GM12878 (cell line): Measurements from ENCODE around the gene EEF1AKMT2.

Experiments used
- CHD2 ChIP-seq: IDR thresholded peaks from 2 replicates; pipeline ENCODE4 v1.6.1; 2011; ENCODE audit warnings: low read depth, low read length, improper control_type of control experiment, borderline replicate concordance
- CTCF ChIP-seq, 3 experiments: IDR thresholded peaks in 2 of 3; conservative IDR thresholded peaks in 1 of 3; 2 replicates each; pipeline ENCODE4 v1.5.1; 2011; ENCODE audit warnings: low read depth in 3 of 3, low read length in 3 of 3, mild to moderate bottlenecking in 3 of 3, control low read depth in 2 of 3, moderate library complexity in 2 of 3, inconsistent platforms in 1 of 3, mixed read lengths in 1 of 3; ENCODE audit not compliant: control insufficient read depth in 2 of 3, insufficient read depth in 1 of 3; ENCODE audit errors: extremely low read depth in 1 of 3
- HCFC1 ChIP-seq: fragments of 150-350 bp; IDR thresholded peaks from 2 replicates; pipeline ENCODE4 v1.6.1; 2014; ENCODE audit warnings: low read length
- NFXL1 ChIP-seq: fragments of 450-650 bp; IDR thresholded peaks from 2 replicates; pipeline ENCODE4 v1.6.1; 2017; ENCODE audit warnings: antibody characterized with exemption, mild to moderate bottlenecking, borderline replicate concordance
- RUNX3 ChIP-seq: IDR thresholded peaks from 2 replicates; pipeline ENCODE4 v1.6.1; 2012; ENCODE audit warnings: low read length, inconsistent platforms
- SRF ChIP-seq, 2 experiments: IDR thresholded peaks; 2 replicates each; pipeline ENCODE4 v1.6.1; 2011; ENCODE audit warnings: low read depth in 2 of 2, low read length in 2 of 2, mild to moderate bottlenecking in 1 of 2, moderate library complexity in 1 of 2
- TARDBP ChIP-seq: IDR thresholded peaks from 2 replicates; pipeline ENCODE4 v1.6.1; 2016; ENCODE audit warnings: borderline replicate concordance
- YY1 ChIP-seq: IDR thresholded peaks from 2 replicates; pipeline ENCODE4 v1.6.1; 2011; ENCODE audit warnings: low read depth, mild to moderate bottlenecking, low read length
- ZBTB11 ChIP-seq: fragments of 450-650 bp; formaldehyde crosslinking; IDR thresholded peaks from 2 replicates; pipeline ENCODE4 v1.5.0; 2022; ENCODE audit warnings: mild to moderate bottlenecking, missing genetic modification characterization
- ZNF274 ChIP-seq: IDR thresholded peaks from one replicate; pipeline ENCODE4 v1.8.0; 2011; ENCODE audit not compliant: insufficient read length, insufficient read depth
- TF ChIP-seq, protein P1 (sequence below): IDR thresholded peaks from 2 replicates; pipeline ENCODE4 v1.6.1; 2012; ENCODE audit warnings: mild to moderate bottlenecking, low read depth, low read length
- TF ChIP-seq, protein P2 (sequence below): fragments of 450-650 bp; IDR thresholded peaks from 2 replicates; pipeline ENCODE4 v1.6.1; 2018; ENCODE audit warnings: borderline replicate concordance, mild to moderate bottlenecking; ENCODE audit not compliant: partially characterized antibody

DNA sequence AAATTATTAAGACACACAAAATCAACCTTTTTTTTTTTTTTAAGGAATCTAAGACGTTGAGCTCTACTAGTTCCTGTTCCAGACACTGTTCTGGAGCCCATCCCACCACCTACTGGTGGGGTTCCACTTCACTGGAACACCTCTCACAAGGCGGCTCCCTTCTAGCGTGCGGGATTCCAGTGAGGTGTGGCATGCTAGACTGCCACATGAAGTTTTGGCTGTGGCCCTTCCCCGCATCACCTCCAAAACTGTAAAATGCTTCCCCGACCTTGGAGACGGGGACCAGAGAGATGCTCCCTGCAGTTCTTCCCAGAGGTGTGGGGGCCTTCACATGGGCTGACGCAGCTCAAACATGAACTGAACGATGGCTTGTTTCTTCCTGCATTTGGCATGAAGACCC lies 60.1 kb downstream of the EEF1AKMT2 start:
- no peak for TF ChIP-seq CTCF (IDR thresholded peaks at IDR 0.05 in 2 of 3, conservative IDR thresholded peaks at IDR 0.05 in 1 of 3; ENCODE audit: control insufficient read depth in 2 of 3, extremely low read depth in 1 of 3, insufficient read depth in 1 of 3, low read depth in 3 of 3, low read length in 3 of 3)
- TF ChIP-seq, protein P1, sequence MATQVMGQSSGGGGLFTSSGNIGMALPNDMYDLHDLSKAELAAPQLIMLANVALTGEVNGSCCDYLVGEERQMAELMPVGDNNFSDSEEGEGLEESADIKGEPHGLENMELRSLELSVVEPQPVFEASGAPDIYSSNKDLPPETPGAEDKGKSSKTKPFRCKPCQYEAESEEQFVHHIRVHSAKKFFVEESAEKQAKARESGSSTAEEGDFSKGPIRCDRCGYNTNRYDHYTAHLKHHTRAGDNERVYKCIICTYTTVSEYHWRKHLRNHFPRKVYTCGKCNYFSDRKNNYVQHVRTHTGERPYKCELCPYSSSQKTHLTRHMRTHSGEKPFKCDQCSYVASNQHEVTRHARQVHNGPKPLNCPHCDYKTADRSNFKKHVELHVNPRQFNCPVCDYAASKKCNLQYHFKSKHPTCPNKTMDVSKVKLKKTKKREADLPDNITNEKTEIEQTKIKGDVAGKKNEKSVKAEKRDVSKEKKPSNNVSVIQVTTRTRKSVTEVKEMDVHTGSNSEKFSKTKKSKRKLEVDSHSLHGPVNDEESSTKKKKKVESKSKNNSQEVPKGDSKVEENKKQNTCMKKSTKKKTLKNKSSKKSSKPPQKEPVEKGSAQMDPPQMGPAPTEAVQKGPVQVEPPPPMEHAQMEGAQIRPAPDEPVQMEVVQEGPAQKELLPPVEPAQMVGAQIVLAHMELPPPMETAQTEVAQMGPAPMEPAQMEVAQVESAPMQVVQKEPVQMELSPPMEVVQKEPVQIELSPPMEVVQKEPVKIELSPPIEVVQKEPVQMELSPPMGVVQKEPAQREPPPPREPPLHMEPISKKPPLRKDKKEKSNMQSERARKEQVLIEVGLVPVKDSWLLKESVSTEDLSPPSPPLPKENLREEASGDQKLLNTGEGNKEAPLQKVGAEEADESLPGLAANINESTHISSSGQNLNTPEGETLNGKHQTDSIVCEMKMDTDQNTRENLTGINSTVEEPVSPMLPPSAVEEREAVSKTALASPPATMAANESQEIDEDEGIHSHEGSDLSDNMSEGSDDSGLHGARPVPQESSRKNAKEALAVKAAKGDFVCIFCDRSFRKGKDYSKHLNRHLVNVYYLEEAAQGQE: no peak
- no peak for TF ChIP-seq TARDBP
- no peak for TF ChIP-seq HCFC1
- no peak for TF ChIP-seq YY1
- TF ChIP-seq SRF (IDR thresholded peaks at IDR 0.05; ENCODE audit: low read depth in 2 of 2, low read length in 2 of 2): no peak
- no peak for TF ChIP-seq RUNX3
- TF ChIP-seq, protein P2, sequence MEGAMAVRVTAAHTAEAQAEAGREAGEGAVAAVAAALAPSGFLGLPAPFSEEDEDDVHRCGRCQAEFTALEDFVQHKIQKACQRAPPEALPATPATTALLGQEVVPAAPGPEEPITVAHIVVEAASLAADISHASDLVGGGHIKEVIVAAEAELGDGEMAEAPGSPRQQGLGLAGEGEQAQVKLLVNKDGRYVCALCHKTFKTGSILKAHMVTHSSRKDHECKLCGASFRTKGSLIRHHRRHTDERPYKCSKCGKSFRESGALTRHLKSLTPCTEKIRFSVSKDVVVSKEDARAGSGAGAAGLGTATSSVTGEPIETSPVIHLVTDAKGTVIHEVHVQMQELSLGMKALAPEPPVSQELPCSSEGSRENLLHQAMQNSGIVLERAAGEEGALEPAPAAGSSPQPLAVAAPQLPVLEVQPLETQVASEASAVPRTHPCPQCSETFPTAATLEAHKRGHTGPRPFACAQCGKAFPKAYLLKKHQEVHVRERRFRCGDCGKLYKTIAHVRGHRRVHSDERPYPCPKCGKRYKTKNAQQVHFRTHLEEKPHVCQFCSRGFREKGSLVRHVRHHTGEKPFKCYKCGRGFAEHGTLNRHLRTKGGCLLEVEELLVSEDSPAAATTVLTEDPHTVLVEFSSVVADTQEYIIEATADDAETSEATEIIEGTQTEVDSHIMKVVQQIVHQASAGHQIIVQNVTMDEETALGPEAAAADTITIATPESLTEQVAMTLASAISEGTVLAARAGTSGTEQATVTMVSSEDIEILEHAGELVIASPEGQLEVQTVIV: no peak
- TF ChIP-seq NFXL1: no peak
- no peak for TF ChIP-seq ZBTB11 (CRISPR knock-in tag)
- TF ChIP-seq CHD2: no peak
- TF ChIP-seq ZNF274: no peak
